WTC11 (cell line): ENCODE results near the gene DCAF8L2.

Source experiments
- ATF2 ChIP-seq: sonication (generic); formaldehyde crosslinking; IDR thresholded peaks from 2 replicates; pipeline ENCODE4 v1.8.1; 2022; ENCODE audit warnings: low read depth, missing genetic modification reagents, borderline replicate concordance
- ATF6 ChIP-seq: sonication (generic); formaldehyde crosslinking; IDR thresholded peaks from 2 replicates; pipeline ENCODE4 v1.8.1; 2023; ENCODE audit warnings: mild to moderate bottlenecking, missing genetic modification reagents
- CTCF ChIP-seq: fragments of 200-600 bp; IDR thresholded peaks from 2 replicates; pipeline ENCODE4 v1.8.0; 2022; ENCODE audit warnings: antibody characterized with exemption
- PRDM15 ChIP-seq: sonication (generic); formaldehyde crosslinking; IDR thresholded peaks from 2 replicates; pipeline ENCODE4 v1.8.0; 2022; ENCODE audit warnings: missing genetic modification reagents
- SMAD3 ChIP-seq: sonication (generic); formaldehyde crosslinking; IDR thresholded peaks from 2 replicates; pipeline ENCODE4 v1.8.0; 2022; ENCODE audit warnings: missing genetic modification reagents, mild to moderate bottlenecking, borderline replicate concordance

GRCh38 chrX:27767387-27767786 lies 177.2 kb downstream of the DCAF8L2 start:
- TF ChIP-seq SMAD3 (CRISPR knock-in tag) = no peak
- no peak for TF ChIP-seq ATF6
- no peak for TF ChIP-seq PRDM15 (CRISPR knock-in tag)
- TF ChIP-seq CTCF = no peak
- no peak for TF ChIP-seq ATF2 (CRISPR knock-in tag)
